DOHH2 (cell line): ENCODE data around the gene EXOSC2.

Experiments
- CTCF ChIP-seq: fragments of 200-600 bp; sonication (generic); IDR thresholded peaks from one replicate; pipeline ENCODE4 v1.5.1; 2014; ENCODE audit warnings: antibody characterized with exemption, mild to moderate bottlenecking, low read depth, low read length; ENCODE audit not compliant: poor library complexity, severe bottlenecking
- EZH2phosphoT487 ChIP-seq: fragments of 200-600 bp; sonication (generic); IDR thresholded peaks from 2 replicates; pipeline ENCODE4 v1.6.1; 2017; ENCODE audit warnings: borderline replicate concordance, mild to moderate bottlenecking, antibody characterized with exemption, low read length, moderate library complexity, mixed read lengths

- TF ChIP-seq CTCF (no peak), EZH2phosphoT487 (no peak)
Measured at GRCh38 chr9:130654879-130655278, 38.7 kb upstream of the EXOSC2 start.
